HG03575 (cell line): ENCODE data around the gene VWA1.
"Not testable (repeated sequence)": the region's sequence is repeated elsewhere in the genome, so short reads cannot be mapped to it uniquely, and the experiment has no call there.

Experiments used
- ATAC-seq: cut with Tn5 transposase; IDR thresholded peaks from one replicate; pipeline ENCODE4 v1.9.1; 2021; ENCODE audit not compliant: unreplicated experiment, insufficient number of reproducible peaks, low FRiP score; ENCODE audit errors: extremely low read depth

Gene VWA1

DNA sequence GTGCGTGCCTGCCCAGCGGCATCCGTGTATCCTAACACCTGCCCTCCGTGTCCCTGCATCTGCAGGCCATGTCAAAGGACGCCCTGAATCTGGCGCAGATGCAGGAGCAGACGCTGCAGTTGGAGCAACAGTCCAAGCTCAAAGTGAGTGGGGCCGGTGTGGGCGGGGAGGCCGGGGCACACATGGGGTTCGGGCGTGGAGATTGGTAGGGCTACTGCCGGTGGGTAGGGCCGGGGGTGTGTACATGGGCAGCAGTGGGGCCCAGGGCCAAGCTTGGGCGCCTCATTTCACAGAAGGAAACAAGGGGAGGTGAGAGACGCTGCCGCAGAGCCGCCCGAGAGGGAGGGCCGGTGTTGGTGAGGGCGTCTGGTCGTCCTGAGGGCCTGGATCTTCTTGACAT, 15.1 kb downstream of the VWA1 start:
- ATAC-seq: not testable (repeated sequence)

DNA sequence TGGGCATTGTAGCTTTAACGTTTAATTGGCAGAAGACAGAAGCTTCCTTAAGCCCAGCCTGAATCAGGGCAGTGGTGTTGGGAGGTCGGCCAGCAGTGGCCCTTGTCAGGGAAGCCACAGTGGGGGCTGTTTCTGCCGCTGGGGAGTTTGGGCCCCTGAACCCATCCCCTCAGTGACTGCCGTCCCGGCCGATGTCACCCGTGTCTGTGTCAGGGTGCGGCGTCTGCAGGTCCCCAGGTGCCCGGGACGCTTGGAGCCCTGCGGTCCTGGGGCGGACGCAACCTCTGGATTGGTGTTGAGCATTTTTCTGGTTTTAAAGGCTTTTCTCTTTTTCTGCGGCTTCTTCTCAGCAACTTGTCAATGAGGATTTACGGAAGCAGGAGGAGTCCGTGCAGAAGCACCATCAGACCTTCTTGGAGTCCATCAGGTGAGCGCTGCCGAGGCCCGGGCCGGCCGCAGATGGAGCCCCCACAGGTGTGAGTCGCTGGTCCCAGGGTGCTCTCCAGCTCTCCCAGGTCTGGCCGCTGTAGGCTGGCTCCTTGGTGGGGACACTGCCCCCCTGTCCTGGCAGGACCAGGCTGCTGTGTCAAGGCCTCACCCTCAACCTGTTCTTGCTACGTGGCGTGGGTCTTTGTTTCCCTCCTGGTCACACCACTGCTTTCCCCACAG, 16.3 kb downstream of the VWA1 start:
- no peak for ATAC-seq

DNA sequence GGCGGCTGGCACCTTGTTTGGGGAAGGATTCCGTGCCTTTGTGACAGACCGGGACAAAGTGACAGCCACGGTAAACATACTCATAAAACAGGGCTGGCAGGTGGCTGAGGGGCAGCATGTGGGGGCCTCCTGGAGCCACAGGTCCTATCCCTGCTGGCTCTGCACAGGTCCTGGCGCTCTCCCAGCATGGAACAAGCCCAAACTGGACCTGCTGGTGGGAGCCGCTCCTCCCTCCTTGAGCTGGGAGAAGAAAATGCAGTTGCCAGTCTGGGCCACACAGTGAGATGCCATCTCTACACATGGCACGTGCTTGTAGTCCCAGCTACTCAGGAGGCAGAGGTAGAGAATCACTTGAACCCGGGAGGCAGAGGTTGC, 16.9 kb downstream of the VWA1 start:
- not testable (repeated sequence) for ATAC-seq

DNA sequence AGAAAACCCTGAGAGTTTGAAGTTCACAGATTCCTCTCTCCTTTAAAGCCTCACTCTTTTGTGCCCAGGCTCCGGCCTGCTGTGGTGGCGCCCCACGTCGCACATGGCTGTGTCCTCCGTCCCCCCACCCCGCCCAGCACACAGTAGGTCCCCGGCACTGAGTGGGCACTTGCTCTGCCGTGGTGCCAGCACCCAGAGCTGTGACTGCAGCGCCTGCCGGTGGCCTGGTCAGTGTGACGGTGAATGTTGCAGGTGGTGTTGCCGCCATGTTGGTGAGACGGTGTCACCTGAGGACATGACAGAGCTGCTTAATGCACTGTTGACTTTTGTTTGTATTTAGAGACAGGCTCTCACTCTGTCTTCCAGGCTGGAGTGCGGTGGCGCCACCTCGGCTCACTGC, 17.4 kb downstream of the VWA1 start:
- ATAC-seq: no peak

DNA sequence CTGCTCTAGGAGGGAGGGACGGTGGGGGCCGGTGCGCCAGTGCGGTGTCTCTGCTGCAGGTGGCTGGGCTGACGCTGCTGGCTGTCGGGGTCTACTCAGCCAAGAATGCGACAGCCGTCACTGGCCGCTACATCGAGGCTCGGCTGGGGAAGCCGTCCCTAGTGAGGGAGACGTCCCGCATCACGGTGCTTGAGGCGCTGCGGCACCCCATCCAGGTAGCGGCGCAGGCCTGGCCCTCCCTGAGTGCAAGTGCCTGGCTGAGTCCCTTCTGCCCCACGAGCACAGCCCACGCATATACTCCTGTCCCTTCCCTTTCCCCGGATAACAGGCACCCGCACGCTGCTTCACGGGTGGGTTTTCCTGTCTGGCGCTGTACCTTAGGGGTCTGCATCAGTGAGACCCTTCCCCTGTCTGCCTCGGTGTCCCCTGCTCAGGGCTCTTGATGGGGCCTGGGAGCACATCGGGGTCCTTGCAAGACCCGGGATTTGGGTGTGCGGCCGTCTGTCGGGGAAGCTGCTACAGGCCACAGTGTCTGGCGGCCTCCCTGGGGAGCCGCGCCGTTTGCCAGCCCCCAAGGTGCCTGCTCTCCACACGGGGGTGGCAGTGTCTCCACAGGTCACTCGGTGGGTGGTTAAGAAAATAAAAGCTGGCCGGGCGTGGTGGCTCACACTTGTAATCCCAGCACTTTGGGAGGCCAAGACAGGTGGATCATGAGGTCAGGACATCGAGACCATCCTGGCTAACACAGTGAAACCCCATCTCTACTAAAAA, 19.0 kb downstream of the VWA1 start:
- not testable (repeated sequence) for ATAC-seq

DNA sequence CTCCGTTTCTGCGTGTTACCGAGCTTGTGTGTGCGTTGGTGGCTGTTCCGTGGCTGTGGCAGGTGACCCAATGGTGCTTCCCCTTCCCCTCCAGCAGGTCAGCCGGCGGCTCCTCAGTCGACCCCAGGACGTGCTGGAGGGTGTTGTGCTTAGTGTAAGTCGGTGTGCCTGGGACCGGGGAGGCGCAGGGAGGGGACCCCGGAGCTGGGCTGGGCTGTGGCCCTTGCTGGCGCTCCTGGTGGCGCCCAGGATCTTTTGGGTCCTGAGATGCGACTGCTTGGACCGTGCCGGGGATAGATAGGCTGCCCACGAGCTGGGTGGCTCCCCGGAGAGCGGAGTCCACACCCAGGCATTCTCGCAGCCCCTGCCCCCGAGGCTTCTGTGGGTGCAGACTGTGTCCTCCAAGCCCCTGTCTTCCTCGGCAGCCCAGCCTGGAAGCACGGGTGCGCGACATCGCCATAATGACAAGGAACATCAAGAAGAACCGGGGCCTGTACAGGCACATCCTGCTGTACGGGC, 19.9 kb downstream of the VWA1 start:
- ATAC-seq: no peak

DNA sequence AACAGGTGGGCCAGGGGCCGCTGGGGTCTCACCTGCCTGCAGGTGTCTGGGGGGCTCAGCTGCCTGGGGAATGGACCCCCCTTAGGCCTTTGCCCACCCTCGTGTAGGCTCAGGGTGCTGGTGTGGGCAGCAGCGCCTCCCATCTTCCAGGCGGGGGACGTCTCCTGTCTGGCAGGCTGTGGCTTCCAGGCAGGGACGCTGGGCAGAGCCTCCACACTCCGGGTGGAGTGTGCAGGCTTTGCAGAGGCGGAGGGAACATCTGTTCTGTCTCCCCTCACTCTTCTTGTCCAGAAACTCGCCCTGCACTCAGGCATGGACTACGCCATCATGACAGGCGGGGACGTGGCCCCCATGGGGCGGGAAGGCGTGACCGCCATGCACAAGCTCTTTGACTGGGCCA, 20.4 kb downstream of the VWA1 start:
- ATAC-seq: not testable (repeated sequence)

DNA sequence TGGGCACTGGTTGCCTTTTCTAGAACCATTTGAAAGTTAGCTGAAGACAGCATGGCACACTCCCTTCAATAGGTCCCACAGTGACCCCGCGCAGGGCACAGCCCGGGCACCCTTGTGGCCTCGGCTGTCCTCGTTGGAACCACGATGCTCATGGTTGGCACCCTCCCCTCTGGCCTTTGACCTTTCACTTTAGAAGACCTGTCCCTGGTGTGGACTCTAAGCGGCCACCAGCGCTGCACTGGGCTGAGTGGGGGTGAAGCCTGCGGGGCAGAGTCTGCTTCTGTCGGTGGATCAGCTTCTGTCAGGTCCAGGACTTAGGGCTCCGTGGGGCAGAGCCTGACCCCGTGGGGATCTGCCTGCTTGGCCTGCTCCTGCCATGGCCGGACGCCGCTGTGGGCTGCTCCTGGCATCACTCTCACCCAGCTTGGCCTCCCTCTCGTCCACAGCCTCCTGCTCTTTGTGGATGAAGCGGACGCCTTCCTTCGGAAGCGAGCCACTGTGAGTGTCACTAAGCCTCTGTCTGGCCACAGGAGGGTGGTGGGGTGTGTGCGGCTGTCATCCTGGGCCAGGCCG, 21.3 kb downstream of the VWA1 start:
- ATAC-seq: not testable (repeated sequence)

DNA sequence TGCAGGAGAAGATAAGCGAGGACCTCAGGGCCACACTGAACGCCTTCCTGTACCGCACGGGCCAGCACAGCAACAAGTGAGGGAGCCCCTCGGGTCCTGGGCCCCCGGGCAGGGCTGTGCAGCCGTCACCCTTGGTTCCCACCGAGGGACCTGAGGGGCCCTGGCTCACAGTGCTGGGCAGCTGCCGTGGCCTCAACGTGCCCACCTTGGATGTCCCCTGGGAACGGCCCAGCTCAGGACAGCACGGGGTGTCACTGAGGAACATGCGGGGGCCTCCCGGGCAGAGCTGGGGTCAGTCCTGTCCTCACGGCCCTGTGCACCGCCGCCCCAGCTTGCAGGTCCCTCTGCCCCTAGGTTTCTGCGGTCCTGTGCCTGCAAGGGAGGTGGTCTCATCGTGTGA, 23.7 kb downstream of the VWA1 start:
- not testable (repeated sequence) for ATAC-seq

DNA sequence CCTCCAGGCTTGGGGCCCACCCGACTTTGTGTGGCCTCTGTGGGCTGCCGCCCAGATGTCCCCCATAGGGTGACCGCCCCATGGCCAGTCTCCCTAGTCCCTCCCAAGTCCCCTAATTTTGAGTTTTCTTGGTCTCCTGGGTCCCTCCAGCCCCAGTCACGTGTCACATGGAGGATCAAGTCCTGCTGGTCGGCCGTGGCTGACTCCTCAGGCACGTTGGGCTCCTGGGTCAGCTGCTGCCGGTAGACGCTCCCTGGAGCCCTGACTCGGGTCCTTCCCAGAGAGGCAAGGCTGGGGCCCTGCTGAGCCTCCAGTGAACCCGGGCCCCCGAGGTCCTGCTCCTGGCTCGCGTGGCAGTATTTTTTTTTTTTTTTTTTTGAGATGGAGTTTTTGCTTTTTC, 24.2 kb downstream of the VWA1 start:
- not testable (repeated sequence) for ATAC-seq

DNA sequence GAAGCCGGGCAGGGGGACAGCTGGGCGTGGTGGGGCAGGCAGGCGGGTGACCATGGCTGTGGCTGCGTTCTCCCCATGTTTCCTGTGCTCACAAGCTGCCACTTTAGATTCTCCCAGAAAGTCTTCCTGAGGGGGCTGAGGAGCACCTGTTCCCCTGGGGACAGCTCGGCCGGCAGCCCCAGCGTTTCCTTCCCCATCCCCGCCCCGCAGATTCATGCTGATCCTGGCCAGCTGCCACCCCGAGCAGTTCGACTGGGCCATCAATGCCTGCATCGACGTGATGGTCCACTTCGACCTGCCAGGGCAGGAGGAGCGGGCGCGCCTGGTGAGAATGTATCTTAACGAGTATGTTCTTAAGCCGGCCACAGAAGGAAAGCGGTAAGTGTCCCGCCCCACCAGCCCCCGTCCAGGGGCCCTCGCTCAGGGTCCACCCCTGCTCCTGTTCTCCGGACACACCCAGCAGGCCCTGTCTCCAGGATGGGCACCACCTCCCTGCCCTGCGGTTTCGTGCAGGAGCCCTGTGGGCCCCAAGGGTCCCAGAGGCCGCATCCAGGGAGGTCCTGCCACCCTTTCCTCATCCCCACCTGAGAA, 25.1 kb downstream of the VWA1 start:
- ATAC-seq: no peak

DNA sequence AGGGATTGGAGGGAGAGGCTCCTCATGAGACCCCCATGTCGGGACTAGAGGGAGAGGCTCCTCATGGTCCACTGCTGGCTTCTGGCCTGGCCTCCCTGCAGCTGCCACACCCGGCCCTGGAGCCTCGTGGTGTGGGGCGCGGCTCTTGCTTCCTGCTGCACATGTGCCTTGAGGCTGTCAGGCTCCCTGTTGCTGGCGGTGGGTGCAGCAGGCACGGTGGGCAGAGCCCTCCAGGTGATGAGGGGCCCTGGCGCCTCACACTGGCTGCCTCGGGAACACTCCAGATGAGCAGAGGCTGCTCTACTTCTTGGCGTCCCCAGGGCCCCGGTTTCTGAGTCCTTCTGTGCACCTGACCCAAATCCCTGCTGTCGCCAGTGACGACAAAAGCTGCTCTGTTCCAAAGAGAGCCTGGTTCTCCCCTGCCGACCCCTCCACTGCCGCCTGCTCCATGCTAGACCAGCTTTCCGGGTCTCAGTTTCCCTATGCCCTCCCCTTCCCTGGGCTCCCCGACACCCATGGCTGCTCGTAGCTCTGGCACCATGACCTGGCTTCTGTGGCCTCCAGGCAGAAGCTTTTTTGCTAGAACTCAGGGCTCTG, 26.3 kb downstream of the VWA1 start:
- ATAC-seq: no peak

DNA sequence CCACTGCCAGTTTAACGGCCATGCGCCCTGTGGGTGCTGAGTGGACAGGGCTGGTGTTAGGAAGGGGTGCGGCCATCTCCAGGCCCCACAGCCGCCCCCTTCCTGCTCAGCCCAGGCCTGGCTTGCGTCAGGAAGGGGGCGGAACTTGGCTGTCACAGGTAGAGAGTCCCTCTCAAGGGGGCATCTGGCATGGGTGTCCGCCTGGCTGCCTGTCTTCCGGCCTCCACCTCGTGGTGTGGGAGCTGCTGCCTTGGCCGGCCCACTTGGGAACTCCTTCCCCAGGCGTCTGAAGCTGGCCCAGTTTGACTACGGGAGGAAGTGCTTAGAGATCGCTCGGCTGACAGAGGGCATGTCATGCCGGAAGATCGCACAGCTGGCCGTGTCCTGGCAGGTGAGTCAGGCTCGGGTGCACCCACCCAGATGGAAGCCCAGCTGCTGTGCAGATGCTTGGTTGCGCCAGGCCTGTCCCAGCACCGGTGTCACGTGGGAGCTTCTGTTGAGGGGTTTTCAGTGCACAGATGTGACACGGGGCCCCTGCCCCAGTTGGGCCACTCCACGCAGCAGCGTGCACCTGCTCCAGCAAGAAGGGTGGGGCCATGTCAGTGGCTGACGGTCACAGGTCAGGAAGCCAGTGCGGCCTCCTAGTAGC, 27.0 kb downstream of the VWA1 start:
- ATAC-seq: no peak

DNA sequence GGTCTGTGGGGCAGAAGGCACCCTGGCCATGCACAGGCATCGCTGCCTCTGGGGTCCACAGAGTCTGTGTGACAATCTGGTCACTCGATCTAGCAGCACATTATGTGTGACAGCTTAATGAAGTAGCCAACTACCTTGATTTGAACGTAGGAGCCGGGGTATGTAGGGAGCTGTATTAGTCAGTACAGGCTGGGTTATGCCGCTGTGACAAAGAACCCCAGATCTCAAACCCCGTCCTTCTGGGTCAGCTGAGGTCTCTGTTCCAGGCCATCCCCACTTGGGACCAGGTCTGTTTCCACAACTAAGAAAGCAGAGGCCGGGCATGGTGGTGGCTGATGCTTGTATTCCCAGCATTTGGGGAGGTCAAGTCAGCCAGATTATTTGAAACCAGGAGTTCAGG, 27.8 kb downstream of the VWA1 start:
- no peak for ATAC-seq

DNA sequence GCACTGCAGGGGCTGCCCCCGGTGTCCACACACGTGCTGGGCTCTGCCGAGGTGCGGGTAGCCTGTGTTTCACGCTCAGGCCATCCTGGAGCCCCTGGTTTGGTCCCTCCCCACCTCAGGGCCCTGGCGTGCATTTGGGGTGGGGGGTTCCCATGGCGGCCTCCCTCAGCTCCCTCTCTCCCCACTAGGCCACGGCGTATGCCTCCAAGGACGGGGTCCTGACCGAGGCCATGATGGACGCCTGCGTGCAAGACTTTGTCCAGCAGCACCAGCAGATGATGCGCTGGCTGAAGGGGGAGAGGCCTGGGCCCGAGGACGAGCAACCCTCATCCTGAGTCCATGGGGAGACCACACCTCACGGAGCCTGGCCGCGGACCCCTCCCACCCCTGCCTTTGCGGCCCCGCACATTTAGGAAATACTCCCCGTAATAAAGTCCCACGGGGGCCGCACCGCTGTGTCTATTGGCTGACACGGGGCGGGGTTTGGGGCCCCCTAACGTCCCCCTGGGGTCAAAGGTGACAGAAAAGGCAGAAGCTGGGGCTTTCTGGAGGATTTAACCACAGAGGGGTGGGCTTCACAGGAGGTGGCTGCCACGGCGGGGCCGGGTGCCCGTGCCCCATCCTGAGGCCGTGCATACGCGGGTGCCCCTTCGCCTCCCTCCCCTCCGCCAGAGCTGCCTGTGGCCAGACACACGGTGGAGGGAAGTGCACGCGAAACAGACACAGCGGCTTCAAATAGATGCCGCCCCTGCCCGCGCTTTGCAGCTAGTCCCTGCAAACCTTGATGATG, 32.9 kb downstream of the VWA1 start:
- not testable (repeated sequence) for ATAC-seq

DNA sequence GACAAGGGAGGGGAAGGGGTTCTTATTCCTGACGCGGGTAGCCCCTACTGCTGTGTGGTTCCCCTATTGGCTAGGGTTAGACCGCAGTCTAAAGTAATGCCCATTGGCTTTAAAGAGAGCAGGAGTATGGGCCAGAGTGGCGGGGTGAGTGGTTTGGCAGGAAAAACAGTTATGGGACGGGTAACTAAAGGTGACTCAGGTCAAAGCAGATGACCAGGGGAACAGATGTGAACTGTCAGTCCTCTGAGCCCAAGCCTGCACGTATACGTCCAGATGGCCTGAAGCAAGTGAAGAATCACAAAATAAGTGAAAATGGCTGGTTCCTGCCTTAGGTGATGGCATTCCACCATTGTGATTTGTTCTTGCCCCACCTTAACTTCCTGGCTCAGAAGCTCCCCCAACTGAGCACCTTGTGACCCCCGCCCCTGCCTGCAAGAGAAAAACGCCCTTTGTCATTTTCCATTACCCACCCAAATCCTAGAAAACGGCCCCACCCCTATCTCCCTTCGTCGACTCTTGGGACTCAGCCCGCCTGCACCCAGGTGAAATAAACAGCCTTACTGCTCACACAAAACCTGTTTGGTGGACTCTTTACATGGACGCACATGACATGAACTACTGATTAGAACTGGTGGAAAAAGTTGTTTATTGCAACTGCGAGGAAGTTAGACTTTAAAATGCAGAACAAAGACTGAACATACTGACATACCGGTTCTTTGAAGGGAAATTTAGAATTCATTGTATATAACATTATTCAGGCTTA, 35.3 kb downstream of the VWA1 start:
- no peak for ATAC-seq

DNA sequence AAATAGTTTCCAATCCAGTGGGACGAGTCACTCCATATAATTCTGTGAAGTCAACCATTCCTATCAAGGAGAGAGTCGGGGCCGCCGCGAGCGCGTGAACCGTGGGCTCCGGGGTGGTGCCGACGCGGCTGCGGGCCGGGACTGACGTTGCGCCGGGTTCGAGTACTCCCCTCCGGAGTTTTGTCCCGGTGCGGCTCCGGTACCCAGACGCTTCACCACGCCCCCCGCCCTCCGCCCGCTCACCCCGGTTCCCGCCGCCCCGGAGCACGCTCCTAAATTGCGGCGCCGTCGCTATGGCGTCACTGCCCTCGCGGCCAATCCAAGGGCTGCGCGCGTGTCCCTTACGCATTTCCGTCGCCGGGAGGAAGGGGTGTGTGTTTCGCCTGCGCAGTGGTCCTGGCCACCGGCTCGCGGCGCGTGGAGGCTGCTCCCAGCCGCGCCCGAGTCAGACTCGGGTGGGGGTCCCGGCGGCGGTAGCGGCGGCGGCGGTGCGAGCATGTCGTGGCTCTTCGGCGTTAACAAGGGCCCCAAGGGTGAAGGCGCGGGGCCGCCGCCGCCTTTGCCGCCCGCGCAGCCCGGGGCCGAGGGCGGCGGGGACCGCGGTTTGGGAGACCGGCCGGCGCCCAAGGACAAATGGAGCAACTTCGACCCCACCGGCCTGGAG, 36.0 kb downstream of the VWA1 start, which contains the start of gene ATAD3B:
ATAD3B (plus strand) TSS at position 377 of the 664 bp plus-strand sequence; CDS start at position 497, 120 bp downstream.
- ATAC-seq: peak; percentile 50
